ENCODE measurements around the gene SSR3. TPM values are rescaled to one million over a fixed set of nuclear protein-coding genes. Genes with fewer than 3 reads are reported as not detected.

The SSR3 gene
- total and polyA plus RNA-seq, 2 of the 8 experiments (the other 6 are each of a cell fraction or from before 2014, with no cell fraction given): 92.7 to 208 TPM

DNA sequence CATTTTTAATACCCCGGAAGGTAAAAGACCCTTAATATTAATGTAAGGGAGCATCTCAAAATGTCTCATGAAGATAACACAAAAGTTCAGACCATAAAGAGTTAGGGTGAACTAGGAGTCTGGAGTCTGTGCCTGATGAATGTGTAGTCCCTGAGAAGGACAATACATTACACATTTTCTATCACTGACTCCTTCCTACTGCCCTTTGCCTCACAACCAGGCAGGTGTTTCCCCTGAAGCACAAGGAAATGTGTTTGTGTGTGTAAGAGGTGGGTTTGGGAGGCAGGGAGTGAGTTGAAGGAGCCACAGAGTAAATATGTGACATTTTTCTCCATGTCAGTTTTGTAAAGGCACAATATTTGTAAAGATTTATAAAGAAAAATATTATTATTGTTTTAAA is 59.1 kb downstream of the SSR3 start (continued):
- TF ChIP-seq, protein P1, sequence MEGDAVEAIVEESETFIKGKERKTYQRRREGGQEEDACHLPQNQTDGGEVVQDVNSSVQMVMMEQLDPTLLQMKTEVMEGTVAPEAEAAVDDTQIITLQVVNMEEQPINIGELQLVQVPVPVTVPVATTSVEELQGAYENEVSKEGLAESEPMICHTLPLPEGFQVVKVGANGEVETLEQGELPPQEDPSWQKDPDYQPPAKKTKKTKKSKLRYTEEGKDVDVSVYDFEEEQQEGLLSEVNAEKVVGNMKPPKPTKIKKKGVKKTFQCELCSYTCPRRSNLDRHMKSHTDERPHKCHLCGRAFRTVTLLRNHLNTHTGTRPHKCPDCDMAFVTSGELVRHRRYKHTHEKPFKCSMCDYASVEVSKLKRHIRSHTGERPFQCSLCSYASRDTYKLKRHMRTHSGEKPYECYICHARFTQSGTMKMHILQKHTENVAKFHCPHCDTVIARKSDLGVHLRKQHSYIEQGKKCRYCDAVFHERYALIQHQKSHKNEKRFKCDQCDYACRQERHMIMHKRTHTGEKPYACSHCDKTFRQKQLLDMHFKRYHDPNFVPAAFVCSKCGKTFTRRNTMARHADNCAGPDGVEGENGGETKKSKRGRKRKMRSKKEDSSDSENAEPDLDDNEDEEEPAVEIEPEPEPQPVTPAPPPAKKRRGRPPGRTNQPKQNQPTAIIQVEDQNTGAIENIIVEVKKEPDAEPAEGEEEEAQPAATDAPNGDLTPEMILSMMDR (IDR thresholded peaks at IDR 0.05; ENCODE audit: control extremely low read depth in 1 of 3, insufficient read depth in 1 of 3, low read depth in 1 of 3, low read length in 3 of 3): no peak
- TF ChIP-seq SP1 (IDR thresholded peaks at IDR 0.05; ENCODE audit: low read depth, low read length): no peak
- TF ChIP-seq NRF1 (IDR thresholded peaks at IDR 0.05; ENCODE audit: low read depth, low read length): no peak
- TF ChIP-seq SIRT6 (IDR thresholded peaks at IDR 0.05; ENCODE audit: low read length): no peak
- no peak for TF ChIP-seq KDM5A (IDR thresholded peaks at IDR 0.05; ENCODE audit: low read length)
- TF ChIP-seq GTF2F1 (IDR thresholded peaks at IDR 0.05; ENCODE audit: borderline replicate concordance, low read depth, low read length): no peak
- TF ChIP-seq NANOG (IDR thresholded peaks at IDR 0.05; ENCODE audit: insufficient read depth, low read depth, low read length, poor library complexity, severe bottlenecking): no peak
- no peak for TF ChIP-seq SIN3A (conservative IDR thresholded peaks at IDR 0.05 in 1 of 2, IDR thresholded peaks at IDR 0.05 in 1 of 2; ENCODE audit: low read depth in 1 of 2, low read length in 2 of 2)
- TF ChIP-seq HDAC6 (IDR thresholded peaks at IDR 0.05; ENCODE audit: low read depth, low read length): no peak
- no peak for TF ChIP-seq PHF8 (conservative IDR thresholded peaks at IDR 0.05; ENCODE audit: low read depth, low read length)
